ENCODE measurements around the gene UBALD1.

The UBALD1 gene

DNA sequence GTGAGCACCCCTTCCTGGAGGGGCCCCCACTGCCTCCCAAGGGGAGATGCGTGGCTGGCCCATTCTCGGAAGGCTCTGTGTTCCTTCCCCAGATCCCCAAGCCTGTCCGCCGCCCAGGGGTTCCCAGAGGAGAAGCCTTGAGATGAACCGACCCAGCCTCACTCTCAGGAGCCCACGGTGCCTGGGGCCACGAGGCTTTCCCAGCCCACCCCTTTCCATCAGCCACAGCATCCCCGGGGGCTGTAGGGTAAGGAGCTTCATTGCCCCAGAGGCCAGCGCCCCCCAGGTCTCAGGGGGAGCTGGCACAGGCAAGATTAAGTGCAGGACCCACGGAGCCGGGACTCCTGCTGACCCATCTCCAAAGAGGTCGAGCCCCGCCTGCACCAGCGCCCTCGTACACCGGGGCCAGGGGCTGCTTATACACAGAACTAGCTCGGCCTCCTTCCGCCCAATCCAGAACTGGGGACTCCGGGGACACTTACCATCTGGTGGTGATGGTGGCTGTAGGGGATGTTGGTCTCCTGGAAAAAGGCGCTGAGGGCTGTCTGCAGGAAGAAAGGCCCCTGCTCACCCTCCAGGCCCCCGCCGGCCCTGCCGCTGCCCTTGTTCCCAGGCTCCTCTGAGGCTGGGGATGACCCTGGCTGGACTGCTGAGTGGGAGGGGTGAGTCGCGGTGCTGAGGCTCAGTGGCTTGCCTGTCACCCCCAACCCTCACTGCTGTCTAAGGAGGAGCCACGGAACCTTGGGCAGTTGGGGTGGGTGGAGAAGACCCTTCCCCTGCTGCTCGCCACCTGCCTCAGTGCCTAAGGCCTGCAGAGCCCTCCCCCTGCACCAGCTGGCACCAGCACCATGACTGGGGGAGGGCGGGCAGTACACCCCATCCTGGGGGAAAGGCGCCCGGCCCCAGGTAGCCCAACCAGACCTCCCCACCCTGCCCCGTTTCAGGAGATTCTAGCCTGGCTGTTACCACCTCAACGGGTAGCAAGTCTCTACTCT, 4.4 kb downstream of the UBALD1 start:
- TF ChIP-seq ZC3H10 (CRISPR knock-in tag; IDR thresholded peaks at IDR 0.05) (no peak), RARB (CRISPR knock-in tag; IDR thresholded peaks at IDR 0.05) (no peak), ZFP3 (CRISPR knock-in tag; IDR thresholded peaks at IDR 0.05) (no peak), ESRRG (CRISPR knock-in tag; IDR thresholded peaks at IDR 0.05) (no peak), ZNF8 (CRISPR knock-in tag; IDR thresholded peaks at IDR 0.05) (no peak), ZFP30 (CRISPR knock-in tag; IDR thresholded peaks at IDR 0.05) (no peak), PPARA (CRISPR knock-in tag; IDR thresholded peaks at IDR 0.05; ENCODE audit: borderline replicate concordance) (no peak)
- TF ChIP-seq, protein P1, sequence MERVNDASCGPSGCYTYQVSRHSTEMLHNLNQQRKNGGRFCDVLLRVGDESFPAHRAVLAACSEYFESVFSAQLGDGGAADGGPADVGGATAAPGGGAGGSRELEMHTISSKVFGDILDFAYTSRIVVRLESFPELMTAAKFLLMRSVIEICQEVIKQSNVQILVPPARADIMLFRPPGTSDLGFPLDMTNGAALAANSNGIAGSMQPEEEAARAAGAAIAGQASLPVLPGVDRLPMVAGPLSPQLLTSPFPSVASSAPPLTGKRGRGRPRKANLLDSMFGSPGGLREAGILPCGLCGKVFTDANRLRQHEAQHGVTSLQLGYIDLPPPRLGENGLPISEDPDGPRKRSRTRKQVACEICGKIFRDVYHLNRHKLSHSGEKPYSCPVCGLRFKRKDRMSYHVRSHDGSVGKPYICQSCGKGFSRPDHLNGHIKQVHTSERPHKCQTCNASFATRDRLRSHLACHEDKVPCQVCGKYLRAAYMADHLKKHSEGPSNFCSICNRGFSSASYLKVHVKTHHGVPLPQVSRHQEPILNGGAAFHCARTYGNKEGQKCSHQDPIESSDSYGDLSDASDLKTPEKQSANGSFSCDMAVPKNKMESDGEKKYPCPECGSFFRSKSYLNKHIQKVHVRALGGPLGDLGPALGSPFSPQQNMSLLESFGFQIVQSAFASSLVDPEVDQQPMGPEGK (CRISPR knock-in tag; IDR thresholded peaks at IDR 0.05; ENCODE audit: borderline replicate concordance): no peak
- TF ChIP-seq, protein P2, sequence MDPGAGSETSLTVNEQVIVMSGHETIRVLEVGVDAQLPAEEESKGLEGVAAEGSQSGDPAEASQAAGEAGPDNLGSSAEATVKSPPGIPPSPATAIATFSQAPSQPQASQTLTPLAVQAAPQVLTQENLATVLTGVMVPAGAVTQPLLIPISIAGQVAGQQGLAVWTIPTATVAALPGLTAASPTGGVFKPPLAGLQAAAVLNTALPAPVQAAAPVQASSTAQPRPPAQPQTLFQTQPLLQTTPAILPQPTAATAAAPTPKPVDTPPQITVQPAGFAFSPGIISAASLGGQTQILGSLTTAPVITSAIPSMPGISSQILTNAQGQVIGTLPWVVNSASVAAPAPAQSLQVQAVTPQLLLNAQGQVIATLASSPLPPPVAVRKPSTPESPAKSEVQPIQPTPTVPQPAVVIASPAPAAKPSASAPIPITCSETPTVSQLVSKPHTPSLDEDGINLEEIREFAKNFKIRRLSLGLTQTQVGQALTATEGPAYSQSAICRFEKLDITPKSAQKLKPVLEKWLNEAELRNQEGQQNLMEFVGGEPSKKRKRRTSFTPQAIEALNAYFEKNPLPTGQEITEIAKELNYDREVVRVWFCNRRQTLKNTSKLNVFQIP (CRISPR knock-in tag; IDR thresholded peaks at IDR 0.05; ENCODE audit: borderline replicate concordance, low read depth): no peak
- TF ChIP-seq, protein P3, sequence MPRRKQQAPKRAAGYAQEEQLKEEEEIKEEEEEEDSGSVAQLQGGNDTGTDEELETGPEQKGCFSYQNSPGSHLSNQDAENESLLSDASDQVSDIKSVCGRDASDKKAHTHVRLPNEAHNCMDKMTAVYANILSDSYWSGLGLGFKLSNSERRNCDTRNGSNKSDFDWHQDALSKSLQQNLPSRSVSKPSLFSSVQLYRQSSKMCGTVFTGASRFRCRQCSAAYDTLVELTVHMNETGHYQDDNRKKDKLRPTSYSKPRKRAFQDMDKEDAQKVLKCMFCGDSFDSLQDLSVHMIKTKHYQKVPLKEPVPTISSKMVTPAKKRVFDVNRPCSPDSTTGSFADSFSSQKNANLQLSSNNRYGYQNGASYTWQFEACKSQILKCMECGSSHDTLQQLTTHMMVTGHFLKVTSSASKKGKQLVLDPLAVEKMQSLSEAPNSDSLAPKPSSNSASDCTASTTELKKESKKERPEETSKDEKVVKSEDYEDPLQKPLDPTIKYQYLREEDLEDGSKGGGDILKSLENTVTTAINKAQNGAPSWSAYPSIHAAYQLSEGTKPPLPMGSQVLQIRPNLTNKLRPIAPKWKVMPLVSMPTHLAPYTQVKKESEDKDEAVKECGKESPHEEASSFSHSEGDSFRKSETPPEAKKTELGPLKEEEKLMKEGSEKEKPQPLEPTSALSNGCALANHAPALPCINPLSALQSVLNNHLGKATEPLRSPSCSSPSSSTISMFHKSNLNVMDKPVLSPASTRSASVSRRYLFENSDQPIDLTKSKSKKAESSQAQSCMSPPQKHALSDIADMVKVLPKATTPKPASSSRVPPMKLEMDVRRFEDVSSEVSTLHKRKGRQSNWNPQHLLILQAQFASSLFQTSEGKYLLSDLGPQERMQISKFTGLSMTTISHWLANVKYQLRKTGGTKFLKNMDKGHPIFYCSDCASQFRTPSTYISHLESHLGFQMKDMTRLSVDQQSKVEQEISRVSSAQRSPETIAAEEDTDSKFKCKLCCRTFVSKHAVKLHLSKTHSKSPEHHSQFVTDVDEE (CRISPR knock-in tag; IDR thresholded peaks at IDR 0.05): no peak
- ATAC-seq: no peak

DNA sequence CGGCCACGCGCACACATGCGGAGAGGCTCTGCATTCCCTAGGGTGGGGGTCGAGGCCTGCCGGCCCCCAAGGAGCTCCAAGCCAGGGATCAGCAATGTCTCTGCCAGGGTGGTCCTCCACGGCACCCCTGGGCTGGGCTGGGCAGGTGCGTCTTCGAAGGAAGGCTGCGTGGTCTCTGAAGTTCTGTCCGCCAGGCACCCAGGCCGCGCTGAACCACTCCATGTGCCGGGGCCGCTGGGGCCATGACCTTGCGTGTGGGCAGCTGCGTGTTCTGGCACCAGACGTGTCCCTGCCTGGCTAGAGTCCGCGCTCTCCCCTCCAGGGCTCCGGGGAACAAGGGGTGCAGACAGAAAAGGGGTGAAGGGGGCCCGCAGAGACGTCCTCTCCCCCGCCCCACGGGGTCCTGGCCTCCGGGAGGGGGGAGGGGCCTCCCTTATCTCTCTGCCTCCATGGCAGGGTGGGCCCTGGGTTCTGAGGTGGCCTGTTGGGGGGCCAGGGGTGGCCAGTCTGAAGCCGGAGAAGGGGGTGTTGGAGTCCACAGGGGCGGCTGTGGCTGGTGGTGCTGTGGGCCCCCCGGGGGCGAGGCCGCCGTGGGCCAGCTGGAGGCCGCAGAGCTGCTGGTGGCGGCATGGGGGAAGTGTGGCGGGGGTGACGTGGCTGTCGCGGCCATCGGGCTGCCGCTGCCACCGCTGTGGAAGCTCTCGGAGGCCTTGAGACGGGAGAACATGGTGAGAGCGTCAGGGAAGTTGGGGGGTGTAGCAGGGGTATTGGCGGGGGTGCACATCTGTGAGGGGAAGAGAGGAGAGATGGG, 5.3 kb downstream of the UBALD1 start:
- TF ChIP-seq ZNF565 (CRISPR knock-in tag; conservative IDR thresholded peaks at IDR 0.05; ENCODE audit: low read depth): no peak
- no peak for ATAC-seq

DNA sequence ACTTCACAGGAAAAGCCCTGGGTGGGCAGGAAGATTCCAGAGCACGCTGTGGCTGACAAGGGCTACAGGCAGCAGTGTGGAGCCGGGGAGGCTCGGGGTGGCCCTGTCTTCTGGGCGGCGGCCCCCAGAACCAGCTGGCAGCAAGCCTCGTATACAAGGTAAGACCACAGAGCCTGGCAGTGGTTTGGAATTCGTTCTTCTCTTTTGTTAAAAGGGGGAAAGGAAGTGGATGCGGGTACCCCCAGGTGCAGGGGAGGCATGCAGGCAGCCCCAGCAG, 6.0 kb downstream of the UBALD1 start:
- ATAC-seq: no peak
- TF ChIP-seq, protein P2 (CRISPR knock-in tag; IDR thresholded peaks at IDR 0.05; ENCODE audit: borderline replicate concordance, low read depth): no peak
- TF ChIP-seq ZFP30 (CRISPR knock-in tag; IDR thresholded peaks at IDR 0.05): no peak
- TF ChIP-seq ARNTL (CRISPR knock-in tag; IDR thresholded peaks at IDR 0.05; ENCODE audit: borderline replicate concordance, low read depth): no peak
- no peak for TF ChIP-seq ISL1 (CRISPR knock-in tag; IDR thresholded peaks at IDR 0.05)
- TF ChIP-seq, protein P1 (CRISPR knock-in tag; IDR thresholded peaks at IDR 0.05; ENCODE audit: borderline replicate concordance): no peak
- TF ChIP-seq TOX (CRISPR knock-in tag; IDR thresholded peaks at IDR 0.05; ENCODE audit: borderline replicate concordance): no peak
- TF ChIP-seq, protein P3 (CRISPR knock-in tag; IDR thresholded peaks at IDR 0.05): no peak
- no peak for TF ChIP-seq ZNF8 (CRISPR knock-in tag; IDR thresholded peaks at IDR 0.05)
- no peak for TF ChIP-seq GLIS3 (CRISPR knock-in tag; IDR thresholded peaks at IDR 0.05)
- TF ChIP-seq PPARA (CRISPR knock-in tag; IDR thresholded peaks at IDR 0.05; ENCODE audit: borderline replicate concordance): no peak
- no peak for TF ChIP-seq ESRRG (CRISPR knock-in tag; IDR thresholded peaks at IDR 0.05)
